Measurements from ENCODE around the gene HCFC1R1.

HCFC1R1 gene

DNA sequence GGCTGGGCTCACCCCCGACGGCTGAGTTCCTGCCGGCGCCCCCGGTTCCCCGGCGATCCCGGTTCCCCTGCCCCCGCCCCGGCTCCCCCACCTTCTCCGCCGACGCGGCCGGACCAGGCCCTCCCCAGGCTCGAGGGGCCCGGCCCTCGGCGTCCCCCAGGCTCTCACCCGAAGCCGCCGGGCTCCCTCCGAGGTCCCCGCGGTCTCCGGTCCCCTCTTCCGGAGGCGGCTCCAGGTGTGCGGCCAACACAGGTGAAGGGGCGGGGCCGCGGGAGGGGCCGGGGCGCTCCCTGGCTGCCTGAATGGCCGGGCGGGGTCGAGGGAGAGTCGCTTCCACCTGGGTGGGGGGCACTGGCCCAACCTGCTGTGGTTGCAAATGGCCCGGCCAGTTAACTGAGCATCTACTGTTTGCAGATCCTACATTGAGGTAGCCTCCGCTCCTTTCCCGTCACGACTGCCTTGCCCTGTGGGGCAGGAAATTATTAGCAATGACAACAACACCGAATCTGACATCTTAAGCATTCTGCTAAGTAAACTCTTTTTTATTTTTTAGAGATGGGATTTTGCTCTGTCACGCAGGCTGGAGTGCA lies 13.1 kb upstream of the HCFC1R1 start, which contains the start of gene BICDL2:
BICDL2 (minus strand) TSS at position 219 of the 590 bp plus-strand sequence. CDS start 1,448 bp downstream, outside the sequence.
- H3K79me1 ChIP-seq (ENCODE audit: low read depth, low read length), result peaks cover 2% of the 10 kb centered on the region
- no peak within 1 kb of the TSS for H2BK5ac ChIP-seq (ENCODE audit: low read length)
- peaks cover 21 to 63% (median 61%) of the 10 kb centered on the region in 3 experiments for H3K27me3 ChIP-seq (ENCODE audit: control insufficient read depth in 3 of 3, insufficient read depth in 3 of 3, low read depth in 1 of 3, low read length in 3 of 3)
- no peak within 1 kb of the TSS for H4K8ac ChIP-seq (ENCODE audit: low read depth, low read length)
- H3K36me3 ChIP-seq (replicated peaks in 1 of 2; ENCODE audit: control insufficient read depth in 2 of 2, insufficient read depth in 2 of 2, low read length in 2 of 2), result no peaks in the 10 kb centered on the region
- peak within 1 kb of the TSS; percentile 17 for H2BK15ac ChIP-seq (ENCODE audit: low read length)
- no peak within 1 kb of the TSS for H3K9ac ChIP-seq (ENCODE audit: low read depth, low read length, poor library complexity)
- no CpG with 5 or more reads among the region's 44 CpGs for WGBS, 2 donors (ENCODE audit: extremely low coverage in 2 of 2, insufficient read length in 2 of 2, insufficient replicate concordance in 1 of 2)
- DNase-seq (ENCODE audit: low spot score), result no peak
- no peak within 1 kb of the TSS for H3K14ac ChIP-seq (ENCODE audit: low read length)
- peak within 1 kb of the TSS; percentile 11 for H3K4me2 ChIP-seq (ENCODE audit: insufficient read depth, low read length, poor library complexity, severe bottlenecking)
- no peak within 1 kb of the TSS for H2BK12ac ChIP-seq (ENCODE audit: low read length)
- H3K9me3 ChIP-seq (replicated peaks in 1 of 2; ENCODE audit: control insufficient read depth in 2 of 2, insufficient read depth in 1 of 2, low read depth in 1 of 2, low read length in 2 of 2), result no peaks in the 10 kb centered on the region
- H3K4ac ChIP-seq (ENCODE audit: low read length), result no peak within 1 kb of the TSS
- peak within 1 kb of the TSS; percentile 47 for H2AFZ ChIP-seq (ENCODE audit: low read length)
- peak within 1 kb of the TSS; percentile 38 for H3K18ac ChIP-seq (ENCODE audit: low read length)
- no peak within 1 kb of the TSS for H3K27ac ChIP-seq (replicated peaks; ENCODE audit: low read length)
- no peak within 1 kb of the TSS for H2BK120ac ChIP-seq (ENCODE audit: low read depth, low read length)
- H2AK5ac ChIP-seq (ENCODE audit: low read depth, low read length), result no peak within 1 kb of the TSS
- H3K23ac ChIP-seq (ENCODE audit: low read depth, low read length, poor library complexity), result peak within 1 kb of the TSS; percentile 43
- H4K91ac ChIP-seq (ENCODE audit: low read depth, low read length, poor library complexity), result no peak within 1 kb of the TSS
- no peak within 1 kb of the TSS for H3K4me3 ChIP-seq (ENCODE audit: low read length in 2 of 2)
- no peaks in the 10 kb centered on the region for H3K4me1 ChIP-seq (ENCODE audit: control insufficient read depth in 2 of 2, insufficient read depth in 1 of 2, low read depth in 1 of 2, low read length in 2 of 2)

DNA sequence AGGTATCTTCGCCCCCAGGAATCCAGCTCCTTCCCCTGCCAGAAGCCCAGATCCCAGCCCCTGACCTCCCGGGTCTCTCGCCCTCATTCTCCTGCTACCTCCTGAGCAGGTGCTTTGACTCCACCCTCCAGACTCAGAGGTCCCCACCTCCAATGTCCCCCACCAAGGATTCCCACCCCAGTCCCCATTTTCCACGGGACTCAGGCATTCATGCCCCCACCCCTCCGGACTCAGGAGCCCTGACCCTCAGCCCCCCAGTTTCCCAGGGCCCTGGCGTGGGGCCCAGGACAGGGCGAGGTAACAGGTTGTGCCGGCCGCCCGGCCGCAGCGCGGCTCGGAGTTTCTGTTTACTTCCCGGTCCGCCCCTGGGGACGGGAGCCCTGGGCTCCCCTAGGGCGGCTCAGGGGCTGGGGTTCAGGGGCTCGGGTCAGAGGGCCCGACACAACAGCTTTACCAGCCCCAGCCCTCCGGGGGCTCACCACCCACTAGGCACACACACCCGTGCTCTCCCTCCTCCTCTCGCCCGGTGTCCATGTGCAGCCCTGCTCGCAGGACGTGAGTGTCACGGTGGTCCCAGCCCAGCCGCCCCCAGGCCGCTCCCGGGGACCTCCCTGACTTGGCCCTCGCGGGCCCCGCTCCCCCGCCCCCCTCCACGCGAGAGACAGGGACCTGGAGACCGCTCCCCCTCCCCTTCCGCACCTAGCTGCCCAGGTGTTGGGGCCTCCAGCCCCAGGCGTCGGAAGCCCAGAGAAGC lies 12.4 kb upstream of the HCFC1R1 start:
- Histone ChIP-seq H3K36me3 (replicated peaks in 1 of 2; ENCODE audit: control insufficient read depth in 2 of 2, insufficient read depth in 2 of 2, low read length in 2 of 2) (no peaks in the 10 kb centered on the region), H3K27ac (replicated peaks; ENCODE audit: low read length) (no peak overlapping the region), H3K4me3 (ENCODE audit: low read length in 2 of 2) (no peak overlapping the region), H3K27me3 (ENCODE audit: control insufficient read depth in 3 of 3, insufficient read depth in 3 of 3, low read depth in 1 of 3, low read length in 3 of 3) (peaks cover 21 to 63% (median 59%) of the 10 kb centered on the region in 3 experiments), H2BK120ac (ENCODE audit: low read depth, low read length) (no peak overlapping the region), H3K4ac (ENCODE audit: low read length) (no peak overlapping the region), H4K8ac (ENCODE audit: low read depth, low read length) (no peak overlapping the region), H2BK15ac (ENCODE audit: low read length) (peak overlapping the region; percentile 17), H3K4me2 (ENCODE audit: insufficient read depth, low read length, poor library complexity, severe bottlenecking) (no peak overlapping the region), H3K9ac (ENCODE audit: low read depth, low read length, poor library complexity) (no peak overlapping the region), H2BK5ac (ENCODE audit: low read length) (no peak overlapping the region), H2AK5ac (ENCODE audit: low read depth, low read length) (no peak overlapping the region), H3K4me1 (ENCODE audit: control insufficient read depth in 2 of 2, insufficient read depth in 1 of 2, low read depth in 1 of 2, low read length in 2 of 2) (no peaks in the 10 kb centered on the region), H3K23ac (ENCODE audit: low read depth, low read length, poor library complexity) (peak overlapping the region; percentile 43), H4K91ac (ENCODE audit: low read depth, low read length, poor library complexity) (no peak overlapping the region), H3K18ac (ENCODE audit: low read length) (peak overlapping the region; percentile 38), H3K14ac (ENCODE audit: low read length) (no peak overlapping the region), H3K79me1 (ENCODE audit: low read depth, low read length) (peaks cover 2% of the 10 kb centered on the region), H3K9me3 (replicated peaks in 1 of 2; ENCODE audit: control insufficient read depth in 2 of 2, insufficient read depth in 1 of 2, low read depth in 1 of 2, low read length in 2 of 2) (no peaks in the 10 kb centered on the region), H2AFZ (ENCODE audit: low read length) (peak overlapping the region; percentile 47), H2BK12ac (ENCODE audit: low read length) (no peak overlapping the region)
- no CpG with 5 or more reads among the region's 40 CpGs for WGBS, 2 donors (ENCODE audit: extremely low coverage in 2 of 2, insufficient read length in 2 of 2, insufficient replicate concordance in 1 of 2)
- no peak for DNase-seq (ENCODE audit: low spot score)

DNA sequence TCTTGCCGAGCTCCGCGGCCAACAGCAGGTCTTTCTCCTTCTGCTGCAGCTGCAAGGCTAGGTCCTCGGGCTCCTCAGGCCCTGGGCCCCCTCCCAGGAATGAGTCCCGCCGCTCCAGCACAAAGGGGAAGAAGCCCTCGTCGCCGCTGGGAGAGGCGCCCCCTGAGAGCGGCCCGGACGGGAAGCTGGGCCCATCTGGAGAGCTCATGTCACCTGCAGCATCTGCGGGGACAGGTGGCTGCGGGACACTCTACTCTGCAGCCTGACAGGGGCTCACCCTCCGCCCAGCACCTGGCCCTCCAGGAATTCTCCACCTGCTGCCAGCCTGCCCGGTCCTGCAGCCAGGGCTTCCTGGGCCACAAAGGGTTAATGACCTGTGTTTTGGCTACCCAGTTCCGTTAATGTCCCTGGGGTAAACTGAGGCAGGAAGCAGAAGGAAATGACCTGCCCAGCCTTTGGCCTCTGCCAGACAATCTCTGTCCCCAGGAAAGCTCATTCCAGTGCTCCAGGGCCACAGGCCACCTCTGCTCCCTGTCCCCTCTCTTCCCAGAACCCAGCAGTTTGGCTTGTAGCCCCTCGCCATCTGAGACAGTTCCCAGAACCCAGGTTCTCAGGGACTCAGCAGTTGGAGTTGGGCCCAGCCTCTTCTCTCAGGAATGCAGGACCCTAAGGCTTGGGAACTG lies 11.7 kb upstream of the HCFC1R1 start:
- Histone ChIP-seq H2BK5ac (ENCODE audit: low read length) (no peak overlapping the region), H3K9me3 (replicated peaks in 1 of 2; ENCODE audit: control insufficient read depth in 2 of 2, insufficient read depth in 1 of 2, low read depth in 1 of 2, low read length in 2 of 2) (no peaks in the 10 kb centered on the region), H3K27me3 (ENCODE audit: control insufficient read depth in 3 of 3, insufficient read depth in 3 of 3, low read depth in 1 of 3, low read length in 3 of 3) (peaks cover 21 to 67% (median 58%) of the 10 kb centered on the region in 3 experiments), H3K4me1 (ENCODE audit: control insufficient read depth in 2 of 2, insufficient read depth in 1 of 2, low read depth in 1 of 2, low read length in 2 of 2) (peaks cover 0 to 5% of the 10 kb centered on the region in 2 donors), H3K79me1 (ENCODE audit: low read depth, low read length) (peaks cover 1% of the 10 kb centered on the region), H2BK12ac (ENCODE audit: low read length) (no peak overlapping the region), H3K4ac (ENCODE audit: low read length) (no peak overlapping the region), H3K27ac (replicated peaks; ENCODE audit: low read length) (no peak overlapping the region), H4K91ac (ENCODE audit: low read depth, low read length, poor library complexity) (no peak overlapping the region), H3K23ac (ENCODE audit: low read depth, low read length, poor library complexity) (no peak overlapping the region), H2BK120ac (ENCODE audit: low read depth, low read length) (no peak overlapping the region), H3K14ac (ENCODE audit: low read length) (no peak overlapping the region), H4K8ac (ENCODE audit: low read depth, low read length) (no peak overlapping the region), H2BK15ac (ENCODE audit: low read length) (peak overlapping the region; percentile 67), H2AFZ (ENCODE audit: low read length) (no peak overlapping the region), H3K36me3 (replicated peaks in 1 of 2; ENCODE audit: control insufficient read depth in 2 of 2, insufficient read depth in 2 of 2, low read length in 2 of 2) (no peaks in the 10 kb centered on the region), H3K9ac (ENCODE audit: low read depth, low read length, poor library complexity) (no peak overlapping the region), H3K18ac (ENCODE audit: low read length) (peak overlapping the region; percentile 64), H3K4me2 (ENCODE audit: insufficient read depth, low read length, poor library complexity, severe bottlenecking) (no peak overlapping the region), H3K4me3 (ENCODE audit: low read length in 2 of 2) (no peak overlapping the region), H2AK5ac (ENCODE audit: low read depth, low read length) (peak overlapping the region; percentile 14)
- no CpG with 5 or more reads among the region's 19 CpGs for WGBS, 2 donors (ENCODE audit: extremely low coverage in 2 of 2, insufficient read length in 2 of 2, insufficient replicate concordance in 1 of 2)
- no peak for DNase-seq (ENCODE audit: low spot score)

DNA sequence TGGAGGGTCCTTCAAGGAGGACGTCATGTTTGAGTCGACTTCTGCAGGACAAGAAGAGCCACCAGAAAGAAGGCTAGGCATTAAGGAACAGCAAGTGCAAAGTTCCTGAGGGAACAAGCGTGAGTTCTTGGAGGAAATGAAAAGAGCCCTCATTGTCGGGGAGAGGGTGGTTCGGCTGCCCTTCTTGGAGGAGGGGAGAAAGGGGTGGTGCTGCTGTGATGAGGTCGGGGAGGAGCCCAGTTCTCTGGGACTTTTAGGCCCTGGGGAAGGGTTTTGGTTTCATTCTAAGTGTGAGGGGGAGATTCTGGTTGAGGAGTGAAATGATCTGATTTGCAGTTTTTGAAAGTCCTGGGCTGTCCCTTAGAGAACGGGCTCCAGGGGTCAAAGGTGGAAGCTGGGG lies 8.9 kb upstream of the HCFC1R1 start:
- DNase-seq (ENCODE audit: low spot score), result no peak
- Histone ChIP-seq H2BK5ac (ENCODE audit: low read length) (no peak overlapping the region), H3K23ac (ENCODE audit: low read depth, low read length, poor library complexity) (no peak overlapping the region), H3K79me1 (ENCODE audit: low read depth, low read length) (no peaks in the 10 kb centered on the region), H2BK15ac (ENCODE audit: low read length) (no peak overlapping the region), H3K27me3 (ENCODE audit: control insufficient read depth in 3 of 3, insufficient read depth in 3 of 3, low read depth in 1 of 3, low read length in 3 of 3) (peaks cover 15 to 52% (median 37%) of the 10 kb centered on the region in 3 experiments), H3K4me2 (ENCODE audit: insufficient read depth, low read length, poor library complexity, severe bottlenecking) (no peak overlapping the region), H3K14ac (ENCODE audit: low read length) (no peak overlapping the region), H4K91ac (ENCODE audit: low read depth, low read length, poor library complexity) (no peak overlapping the region), H3K4me1 (ENCODE audit: control insufficient read depth in 2 of 2, insufficient read depth in 1 of 2, low read depth in 1 of 2, low read length in 2 of 2) (peaks cover 3 to 5% of the 10 kb centered on the region in 2 donors), H3K27ac (replicated peaks; ENCODE audit: low read length) (no peak overlapping the region), H3K4me3 (ENCODE audit: low read length in 2 of 2) (no peak overlapping the region), H3K9ac (ENCODE audit: low read depth, low read length, poor library complexity) (no peak overlapping the region), H2AK5ac (ENCODE audit: low read depth, low read length) (no peak overlapping the region), H3K9me3 (replicated peaks in 1 of 2; ENCODE audit: control insufficient read depth in 2 of 2, insufficient read depth in 1 of 2, low read depth in 1 of 2, low read length in 2 of 2) (no peaks in the 10 kb centered on the region), H4K8ac (ENCODE audit: low read depth, low read length) (no peak overlapping the region), H2BK120ac (ENCODE audit: low read depth, low read length) (no peak overlapping the region), H3K18ac (ENCODE audit: low read length) (no peak overlapping the region), H3K36me3 (replicated peaks in 1 of 2; ENCODE audit: control insufficient read depth in 2 of 2, insufficient read depth in 2 of 2, low read length in 2 of 2) (peaks cover 0 to 3% of the 10 kb centered on the region in 2 donors), H2AFZ (ENCODE audit: low read length) (no peak overlapping the region), H3K4ac (ENCODE audit: low read length) (no peak overlapping the region), H2BK12ac (ENCODE audit: low read length) (no peak overlapping the region)
- no CpG with 5 or more reads among the region's 7 CpGs for WGBS, 2 donors (ENCODE audit: extremely low coverage in 2 of 2, insufficient read length in 2 of 2, insufficient replicate concordance in 1 of 2)

Data from neuronal stem cell (in vitro differentiated cells).